GM21723 (cell line): Measurements from ENCODE around the gene PKP3.
"Not testable (repeated sequence)": the region's sequence is repeated elsewhere in the genome, so short reads cannot be mapped to it uniquely, and the experiment has no call there.

Experiments
- ATAC-seq: cut with Tn5 transposase; IDR thresholded peaks from one replicate; pipeline ENCODE4 v1.9.1; 2021; ENCODE audit warnings: mild to moderate bottlenecking, moderate library complexity; ENCODE audit not compliant: unreplicated experiment

Gene PKP3

DNA sequence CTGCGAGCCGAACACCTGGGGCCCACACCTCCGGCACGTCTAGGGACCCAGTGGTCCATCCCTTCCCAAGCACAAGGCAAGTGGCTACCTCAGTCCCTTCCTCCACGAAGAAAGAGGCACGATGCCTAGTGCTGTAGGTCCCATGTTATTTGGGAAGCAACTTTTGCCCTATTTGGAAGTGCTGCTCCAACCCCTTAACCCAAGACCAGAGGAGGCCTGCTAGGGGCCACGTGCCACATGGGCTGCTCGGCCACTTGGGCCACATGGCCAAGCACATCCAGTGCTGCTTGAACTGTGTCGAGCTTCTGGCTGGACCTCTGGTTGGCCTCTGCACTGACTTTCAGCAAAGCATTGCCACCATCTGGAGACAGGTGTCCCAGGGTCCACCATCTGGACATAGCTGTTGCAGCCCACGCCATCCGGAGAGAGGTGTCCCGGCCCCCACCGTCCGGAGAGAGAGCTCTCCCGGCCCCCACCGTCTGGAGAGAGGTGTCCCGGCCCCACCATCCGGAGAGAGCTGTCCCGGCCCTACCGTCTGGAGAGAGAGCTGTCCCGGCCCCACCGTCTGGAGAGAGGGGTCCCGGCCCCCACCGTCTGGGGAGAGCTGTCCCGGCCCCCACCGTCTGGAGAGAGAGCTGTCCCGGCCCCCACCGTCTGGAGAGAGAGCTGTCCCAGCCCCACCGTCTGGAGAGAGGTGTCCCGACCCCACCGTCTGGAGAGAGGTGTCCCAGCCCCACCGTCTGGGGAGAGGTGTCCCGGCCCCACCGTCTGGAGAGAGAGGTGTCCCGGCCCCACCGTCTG is 31.2 kb upstream of the PKP3 start:
- ATAC-seq = no peak

DNA sequence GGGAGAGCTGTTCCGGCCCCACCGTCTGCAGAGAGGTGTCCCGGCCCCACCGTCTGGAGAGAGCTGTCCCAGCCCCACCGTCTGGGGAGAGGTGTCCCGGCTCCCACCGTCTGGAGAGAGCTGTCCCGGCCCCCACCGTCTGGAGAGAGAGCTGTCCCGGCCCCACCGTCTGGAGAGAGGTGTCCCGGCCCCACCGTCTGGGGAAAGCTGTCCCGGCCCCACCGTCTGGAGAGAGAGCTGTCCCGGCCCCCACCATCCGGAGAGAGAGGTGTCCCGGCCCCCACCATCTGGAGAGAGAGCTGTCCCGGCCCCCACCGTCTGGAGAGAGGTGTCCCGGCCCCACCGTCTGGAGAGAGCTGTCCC is 30.6 kb upstream of the PKP3 start:
- not testable (repeated sequence) for ATAC-seq

DNA sequence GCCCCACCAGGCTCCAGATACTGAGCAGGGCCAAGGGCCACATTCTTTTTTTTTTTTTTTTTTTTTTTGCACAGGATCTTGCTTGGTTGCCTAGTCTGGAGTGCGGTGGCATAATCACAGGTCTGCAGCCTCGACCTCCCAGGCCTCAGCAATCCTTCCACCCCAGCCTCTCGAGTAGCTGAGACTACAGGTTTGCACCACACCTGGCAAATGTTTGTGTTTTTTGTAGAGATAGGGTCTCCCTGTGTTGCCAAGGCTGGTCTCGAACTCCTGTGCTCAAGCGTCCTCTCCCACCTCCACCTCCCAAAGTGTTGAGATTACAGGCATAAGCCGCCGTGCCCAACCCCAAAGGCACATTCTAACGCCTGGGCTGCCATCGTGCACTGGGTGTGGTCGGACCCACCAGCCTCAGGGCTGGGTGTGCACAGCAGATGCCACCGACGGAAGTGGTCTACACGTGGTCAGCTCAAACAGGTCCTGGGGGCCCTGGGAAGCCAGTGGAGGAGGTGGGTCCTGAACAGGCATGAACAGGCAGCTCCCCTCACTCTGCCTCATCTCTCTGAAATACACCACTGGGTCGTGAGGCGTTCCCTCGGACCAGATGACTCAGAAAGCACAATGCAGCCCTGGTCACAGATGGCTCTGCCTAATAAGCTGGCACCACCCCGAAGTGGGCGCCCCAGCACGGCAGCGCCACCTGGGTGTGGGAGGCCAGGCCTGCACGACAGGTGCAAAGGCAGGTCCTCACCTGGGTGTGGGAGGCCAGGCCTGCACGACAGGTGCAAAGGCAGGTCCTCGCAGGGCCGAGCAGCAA is 29.9 kb upstream of the PKP3 start:
- no peak for ATAC-seq

DNA sequence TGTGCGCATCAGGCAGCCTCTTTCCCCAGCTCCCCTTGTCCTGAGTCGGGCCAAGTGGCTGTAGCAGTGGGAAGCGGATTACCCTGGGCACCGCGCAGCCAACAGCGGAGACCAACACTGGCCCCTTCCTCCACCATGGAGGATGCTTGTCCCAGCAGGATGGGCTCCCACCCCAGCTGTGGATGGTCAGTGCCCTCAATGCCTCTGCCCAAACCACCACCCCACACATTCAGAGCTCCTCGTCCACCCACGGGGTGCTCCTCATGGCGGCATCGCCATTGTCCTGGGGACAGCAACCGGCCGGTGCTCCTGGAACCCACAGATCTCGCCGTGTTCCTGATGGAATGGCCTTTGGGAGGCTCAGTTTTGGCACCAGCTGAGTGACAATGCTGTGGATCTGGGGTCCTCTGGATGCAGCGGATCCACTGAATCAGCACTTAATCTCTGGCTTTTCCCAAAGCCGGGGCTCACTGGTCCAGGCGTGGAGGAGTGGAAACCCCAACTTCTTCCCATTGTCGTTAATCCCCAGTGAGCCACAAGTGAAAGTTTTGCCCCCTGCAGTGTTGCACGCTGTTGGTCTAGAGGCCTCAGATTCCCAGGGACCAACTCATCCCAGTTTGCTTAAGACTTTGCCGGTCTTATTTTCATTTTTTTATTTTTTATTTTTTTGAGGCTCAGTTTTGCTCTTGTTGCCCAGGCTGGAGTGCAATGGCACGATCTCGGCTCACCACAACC is 28.9 kb upstream of the PKP3 start:
- ATAC-seq = no peak

DNA sequence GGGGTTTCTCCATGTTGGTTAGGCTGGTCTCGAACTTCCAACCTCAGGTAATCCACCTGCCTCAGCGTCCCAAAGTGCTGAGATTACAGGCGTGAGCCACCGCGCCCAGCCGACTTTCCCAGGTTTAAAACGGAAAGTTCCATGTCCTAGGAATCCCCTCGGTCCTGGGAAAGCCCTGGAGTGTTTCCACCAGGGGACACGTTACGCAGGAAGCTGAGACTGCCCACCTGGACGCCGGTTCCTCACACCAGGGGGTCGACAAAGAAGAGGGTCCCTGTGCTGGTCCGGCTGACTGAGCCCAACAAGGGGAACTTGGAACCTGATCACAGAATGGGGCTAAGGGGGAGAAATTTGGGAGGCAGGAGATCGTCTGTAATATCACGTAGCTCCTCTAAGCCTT is 28.2 kb upstream of the PKP3 start:
- no peak for ATAC-seq

- no peak for ATAC-seq
Measured at GRCh38 chr11:367956-368413, 26.0 kb upstream of the PKP3 start.

- no peak for ATAC-seq
Measured at GRCh38 chr11:368414-369335, 25.3 kb upstream of the PKP3 start.

- ATAC-seq = no peak
Measured at GRCh38 chr11:369336-370018, 24.5 kb upstream of the PKP3 start, which contains the start of gene B4GALNT4. B4GALNT4 (plus strand) TSS chr11:369499; CDS start chr11:369804, 305 bp downstream.

- ATAC-seq = no peak
Measured at GRCh38 chr11:370070-370941, 23.7 kb upstream of the PKP3 start.

DNA sequence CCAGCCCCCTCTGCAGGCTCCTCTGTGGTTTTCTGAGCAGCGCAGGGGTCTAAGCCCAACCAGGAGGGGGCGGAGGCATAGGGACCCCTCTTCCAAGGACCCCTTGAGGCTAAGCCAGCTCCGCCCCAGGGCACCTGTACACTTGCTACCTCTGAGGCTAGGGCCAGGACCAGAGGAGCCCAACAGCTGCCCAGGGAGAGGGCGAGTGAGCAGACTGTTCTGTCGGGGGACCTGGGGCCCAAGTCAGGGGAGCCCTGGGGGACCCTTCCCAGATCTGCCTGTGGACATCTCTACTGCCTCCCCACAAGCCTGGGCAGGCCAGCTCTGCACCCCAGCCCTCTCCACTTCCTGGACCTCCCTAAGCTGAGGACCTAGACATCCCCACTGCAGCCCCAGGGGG is 23.0 kb upstream of the PKP3 start:
- ATAC-seq = no peak

GRCh38 chr11:371716-372590 is 22.1 kb upstream of the PKP3 start:
- no peak for ATAC-seq

- no peak for ATAC-seq
Measured at GRCh38 chr11:372809-373715, 20.9 kb upstream of the PKP3 start.

DNA sequence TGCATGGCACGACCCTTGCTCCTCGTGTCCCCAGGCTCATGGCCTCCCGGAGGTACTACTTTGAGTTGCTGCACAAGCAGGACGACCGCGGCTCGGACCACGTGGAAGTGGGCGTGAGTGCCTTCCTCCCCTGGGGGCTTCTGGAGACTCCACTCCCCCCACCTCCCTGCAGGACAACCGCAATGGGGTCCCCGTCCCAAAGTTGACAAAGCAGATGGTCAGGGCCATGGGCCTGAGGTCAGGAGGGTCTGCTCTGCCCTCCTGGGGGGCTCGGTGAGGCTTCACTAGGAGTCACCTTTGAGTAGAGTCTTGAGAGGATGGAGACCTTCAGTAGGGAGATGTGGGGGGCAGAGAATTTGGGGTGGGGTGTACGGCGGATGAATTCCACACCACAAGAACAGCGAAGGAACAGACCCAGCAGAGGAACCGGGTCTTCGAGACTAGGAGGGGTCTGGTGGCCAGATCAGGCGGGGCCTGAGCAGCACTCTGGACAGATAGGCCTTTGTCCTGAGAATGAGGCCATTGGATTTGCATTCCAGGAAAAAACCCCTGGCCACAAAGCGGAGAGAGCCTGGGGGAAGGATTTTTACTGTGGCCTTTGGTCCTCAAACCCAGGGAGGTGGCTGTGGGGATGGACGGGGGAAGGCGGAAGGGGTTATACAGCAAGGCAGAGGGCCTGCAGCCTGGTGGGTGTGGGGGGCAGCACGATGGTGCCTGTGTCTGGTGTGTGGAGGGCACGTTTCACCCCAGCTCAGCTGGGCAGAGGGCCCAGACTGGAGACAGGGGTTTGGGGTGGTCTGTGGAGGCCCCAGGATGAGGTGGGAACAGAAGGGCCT is 20.1 kb upstream of the PKP3 start:
- no peak for ATAC-seq

DNA sequence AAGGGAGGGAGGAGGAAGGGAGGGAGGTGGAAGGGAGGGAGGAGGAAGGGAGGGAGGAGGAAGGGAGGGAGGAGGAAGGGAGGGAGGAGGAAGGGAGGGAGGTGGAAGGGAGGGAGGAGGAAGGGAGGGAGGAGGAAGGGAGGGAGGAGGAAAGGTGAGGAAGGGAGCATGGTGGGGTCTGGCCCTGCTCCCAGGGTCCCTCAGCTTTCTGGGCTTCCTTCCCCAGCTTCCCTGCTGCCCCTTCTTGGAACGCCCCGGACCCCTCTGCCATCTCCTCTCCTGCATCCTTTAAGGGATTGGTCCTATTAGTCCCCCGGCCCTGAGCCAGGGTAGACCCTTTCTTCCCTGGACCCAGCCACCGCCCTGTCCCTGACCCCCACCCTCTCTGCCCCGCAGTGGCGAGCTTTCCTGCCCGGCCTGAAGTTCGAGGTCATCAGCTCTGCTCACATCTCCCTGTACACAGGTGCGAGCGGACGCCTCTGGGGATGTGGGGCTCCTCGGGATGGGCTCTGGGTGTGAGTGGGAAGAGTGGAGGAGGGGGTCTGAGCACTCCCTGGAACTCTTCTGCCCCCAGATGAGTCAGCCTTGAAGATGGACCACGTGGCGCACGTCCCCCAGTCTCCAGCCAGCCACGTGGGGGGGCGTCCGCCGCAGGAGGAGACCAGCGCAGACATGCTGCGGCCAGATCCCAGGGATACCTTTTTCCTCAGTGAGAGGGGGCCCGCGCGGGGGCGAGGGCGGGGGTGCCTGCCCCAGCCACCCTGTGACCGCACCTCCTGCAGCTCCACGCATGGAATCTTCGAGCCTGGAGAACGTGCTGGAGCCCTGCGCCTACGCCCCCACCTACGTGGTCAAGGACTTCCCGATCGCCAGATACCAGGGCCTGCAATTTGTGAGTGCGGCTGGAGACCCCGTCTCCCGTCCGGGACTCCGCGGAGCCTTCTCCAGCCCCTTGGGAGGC is 18.7 kb upstream of the PKP3 start:
- ATAC-seq = no peak
